Measurements from ENCODE around the gene PIGU.

DNA sequence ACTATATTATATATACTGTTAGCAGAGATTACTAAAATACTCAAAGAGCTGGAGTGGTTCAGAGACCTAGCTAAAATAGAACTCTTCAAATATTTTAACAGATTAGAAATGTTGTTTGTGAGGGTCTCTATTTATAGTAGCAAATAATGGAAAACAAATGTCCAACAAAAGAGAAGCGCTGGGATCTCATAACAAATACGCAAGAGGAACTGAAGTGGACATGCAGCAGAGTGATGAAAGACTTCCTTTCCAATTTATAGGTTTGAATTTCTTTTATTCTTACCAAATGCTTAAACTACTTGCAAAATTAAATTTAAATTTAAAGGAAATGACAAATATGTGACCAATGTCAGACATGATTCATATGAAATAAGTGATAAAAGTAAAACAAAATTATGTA is 49.9 kb downstream of the PIGU start:
- TF ChIP-seq, protein P1, sequence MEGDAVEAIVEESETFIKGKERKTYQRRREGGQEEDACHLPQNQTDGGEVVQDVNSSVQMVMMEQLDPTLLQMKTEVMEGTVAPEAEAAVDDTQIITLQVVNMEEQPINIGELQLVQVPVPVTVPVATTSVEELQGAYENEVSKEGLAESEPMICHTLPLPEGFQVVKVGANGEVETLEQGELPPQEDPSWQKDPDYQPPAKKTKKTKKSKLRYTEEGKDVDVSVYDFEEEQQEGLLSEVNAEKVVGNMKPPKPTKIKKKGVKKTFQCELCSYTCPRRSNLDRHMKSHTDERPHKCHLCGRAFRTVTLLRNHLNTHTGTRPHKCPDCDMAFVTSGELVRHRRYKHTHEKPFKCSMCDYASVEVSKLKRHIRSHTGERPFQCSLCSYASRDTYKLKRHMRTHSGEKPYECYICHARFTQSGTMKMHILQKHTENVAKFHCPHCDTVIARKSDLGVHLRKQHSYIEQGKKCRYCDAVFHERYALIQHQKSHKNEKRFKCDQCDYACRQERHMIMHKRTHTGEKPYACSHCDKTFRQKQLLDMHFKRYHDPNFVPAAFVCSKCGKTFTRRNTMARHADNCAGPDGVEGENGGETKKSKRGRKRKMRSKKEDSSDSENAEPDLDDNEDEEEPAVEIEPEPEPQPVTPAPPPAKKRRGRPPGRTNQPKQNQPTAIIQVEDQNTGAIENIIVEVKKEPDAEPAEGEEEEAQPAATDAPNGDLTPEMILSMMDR (IDR thresholded peaks at IDR 0.05): no peak
- no peak for TF ChIP-seq POLR2A (IDR thresholded peaks at IDR 0.05)

All from lower leg skin (tissue), 3 donors.